HEK293T (cell line): Measurements from ENCODE around the gene GORAB.

Experiments
- CTCF ChIA-PET: fragments of 350-600 bp; formaldehyde crosslinking; extraction: SDS; loops from one replicate; lab custom pipeline; 2021; ENCODE audit warnings: antibody characterized with exemption, inconsistent platforms; lab: Yijun Ruan, JAX
- POLR2A ChIA-PET: fragments of 350-600 bp; formaldehyde crosslinking; extraction: SDS; loops from one replicate; lab custom pipeline; 2020; ENCODE audit warnings: antibody characterized with exemption, inconsistent platforms; lab: Yijun Ruan, JAX
- DNase-seq: peaks from one replicate; pipeline ENCODE4 v3.0.0; 2012; ENCODE audit warnings: mixed read lengths; ENCODE audit errors: extremely low spot score
- ARNT ChIP-seq: fragments of 450-650 bp; IDR thresholded peaks from 2 replicates; pipeline ENCODE4 v1.6.1; 2017; ENCODE audit warnings: mild to moderate bottlenecking
- BHLHE40 ChIP-seq: fragments of 450-650 bp; IDR thresholded peaks from 2 replicates; pipeline ENCODE4 v1.6.1; 2016; ENCODE audit warnings: mild to moderate bottlenecking, moderate library complexity, borderline replicate concordance
- CTBP1 ChIP-seq: fragments of 450-650 bp; IDR thresholded peaks from 2 replicates; pipeline ENCODE4 v1.6.1; 2016; ENCODE audit warnings: borderline replicate concordance
- ELF4 ChIP-seq: fragments of 450-650 bp; IDR thresholded peaks from 2 replicates; pipeline ENCODE4 v1.6.1; 2017; ENCODE audit warnings: antibody characterized with exemption
- FOXA1 ChIP-seq: fragments of 450-650 bp; IDR thresholded peaks from 2 replicates; pipeline ENCODE4 v1.6.1; 2016; ENCODE audit warnings: mild to moderate bottlenecking
- FOXK2 ChIP-seq: fragments of 450-650 bp; IDR thresholded peaks from 2 replicates; pipeline ENCODE4 v1.6.1; 2016; ENCODE audit warnings: mild to moderate bottlenecking
- FOXM1 ChIP-seq: fragments of 450-650 bp; IDR thresholded peaks from 2 replicates; pipeline ENCODE4 v1.6.1; 2017; ENCODE audit warnings: mild to moderate bottlenecking, borderline replicate concordance
- HDGF ChIP-seq: fragments of 450-650 bp; IDR thresholded peaks from 2 replicates; pipeline ENCODE4 v1.6.1; 2017; ENCODE audit warnings: antibody characterized with exemption, borderline replicate concordance
- L3MBTL2 ChIP-seq: fragments of 450-650 bp; conservative IDR thresholded peaks from 2 replicates; pipeline ENCODE4 v1.6.1; 2016; ENCODE audit warnings: mild to moderate bottlenecking
- LEF1 ChIP-seq: fragments of 450-650 bp; IDR thresholded peaks from 2 replicates; pipeline ENCODE4 v1.6.1; 2017; ENCODE audit warnings: mild to moderate bottlenecking, borderline replicate concordance
- NFRKB ChIP-seq: fragments of 450-650 bp; IDR thresholded peaks from 2 replicates; pipeline ENCODE4 v1.6.1; 2016; ENCODE audit warnings: mild to moderate bottlenecking, moderate library complexity
- SP1 ChIP-seq: fragments of 450-650 bp; IDR thresholded peaks from 2 replicates; pipeline ENCODE4 v1.6.1; 2017
- SUZ12 ChIP-seq: fragments of 450-650 bp; IDR thresholded peaks from 2 replicates; pipeline ENCODE4 v1.6.1; 2016; ENCODE audit warnings: mild to moderate bottlenecking
- TARDBP ChIP-seq: fragments of 450-650 bp; IDR thresholded peaks from 2 replicates; pipeline ENCODE4 v1.6.1; 2016
- ZNF384 ChIP-seq: fragments of 450-650 bp; IDR thresholded peaks from 2 replicates; pipeline ENCODE4 v1.6.1; 2016
- TF ChIP-seq, protein P1 (sequence below): fragments of 450-650 bp; IDR thresholded peaks from 2 replicates; pipeline ENCODE4 v1.6.1; 2016

GORAB gene

DNA sequence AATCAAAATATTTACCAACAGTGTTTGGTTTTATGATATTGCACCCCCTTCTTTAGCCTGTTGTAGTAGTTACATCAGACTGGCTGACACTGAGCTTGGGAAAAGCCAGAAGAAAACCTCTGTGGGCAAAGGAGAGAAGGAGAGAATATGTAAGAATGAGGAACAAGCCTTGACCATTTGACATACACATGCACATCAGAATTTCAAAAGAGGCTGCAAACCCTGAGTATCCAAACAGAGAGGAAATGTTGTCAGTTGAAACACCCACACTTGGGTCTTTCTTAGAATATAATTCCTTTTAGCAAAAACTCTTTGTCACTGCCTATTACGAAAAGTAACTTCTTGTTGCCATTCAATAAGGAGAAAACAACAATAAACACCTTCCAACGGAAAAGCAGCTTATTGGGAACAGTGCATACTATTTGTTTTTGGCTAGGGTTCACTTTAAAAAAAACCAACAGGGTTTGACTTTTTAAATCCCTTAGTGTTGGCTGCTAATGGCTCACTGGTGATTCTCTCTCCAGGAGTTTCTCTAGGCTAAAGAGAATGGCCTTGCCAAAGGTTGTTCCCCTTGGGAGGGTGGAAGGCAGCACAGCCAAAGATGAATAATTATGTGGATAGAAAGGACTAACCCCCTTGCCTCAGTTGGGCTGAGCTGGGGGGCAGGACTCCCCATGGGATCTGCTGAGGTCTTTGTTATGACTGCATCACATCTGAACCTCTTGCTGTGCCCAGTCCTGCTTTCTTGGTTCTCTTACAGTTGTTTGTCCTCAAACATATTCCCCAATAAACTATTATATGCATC, 48.9 kb downstream of the GORAB start:
- ChIA-PET POLR2A (no interaction called here), CTCF (interaction anchor here (0.5 kb wide), 1 partner anchor 602 kb away, joined by 4 read pairs; no protein-coding TSS in a partner anchor)
- DNase-seq, result no peak
- TF ChIP-seq FOXM1, result no peak
- TF ChIP-seq SP1, result no peak
- no peak for TF ChIP-seq LEF1
- no peak for TF ChIP-seq FOXA1
- no peak for TF ChIP-seq ELF4
- TF ChIP-seq, protein P1, sequence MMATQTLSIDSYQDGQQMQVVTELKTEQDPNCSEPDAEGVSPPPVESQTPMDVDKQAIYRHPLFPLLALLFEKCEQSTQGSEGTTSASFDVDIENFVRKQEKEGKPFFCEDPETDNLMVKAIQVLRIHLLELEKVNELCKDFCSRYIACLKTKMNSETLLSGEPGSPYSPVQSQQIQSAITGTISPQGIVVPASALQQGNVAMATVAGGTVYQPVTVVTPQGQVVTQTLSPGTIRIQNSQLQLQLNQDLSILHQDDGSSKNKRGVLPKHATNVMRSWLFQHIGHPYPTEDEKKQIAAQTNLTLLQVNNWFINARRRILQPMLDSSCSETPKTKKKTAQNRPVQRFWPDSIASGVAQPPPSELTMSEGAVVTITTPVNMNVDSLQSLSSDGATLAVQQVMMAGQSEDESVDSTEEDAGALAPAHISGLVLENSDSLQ, result no peak
- TF ChIP-seq BHLHE40, result no peak
- TF ChIP-seq ARNT, result no peak
- TF ChIP-seq SUZ12, result no peak
- TF ChIP-seq TARDBP, result no peak
- TF ChIP-seq NFRKB, result no peak
- no peak for TF ChIP-seq CTBP1
- TF ChIP-seq FOXK2, result no peak
- TF ChIP-seq HDGF, result no peak

DNA sequence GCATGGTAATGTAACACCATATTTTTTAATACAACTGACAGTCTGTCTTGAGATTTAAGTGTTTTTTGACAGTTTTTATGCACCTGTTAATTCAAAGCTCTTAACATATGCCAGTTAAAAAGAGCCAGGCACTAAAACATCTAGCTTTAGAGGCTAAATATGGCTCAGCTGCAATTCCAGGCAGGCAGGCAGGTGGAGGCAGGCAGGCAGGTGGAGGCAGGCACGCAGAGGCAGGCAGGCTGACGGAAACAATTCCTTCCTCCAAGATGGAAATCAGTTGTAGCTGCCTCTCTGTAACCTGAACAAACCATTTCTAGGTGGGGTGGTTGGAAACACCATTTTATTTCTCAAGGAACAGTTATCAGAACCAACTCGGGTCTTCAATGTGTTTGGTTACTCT, 51.2 kb downstream of the GORAB start:
- CTCF ChIA-PET, result no interaction called here

DNA sequence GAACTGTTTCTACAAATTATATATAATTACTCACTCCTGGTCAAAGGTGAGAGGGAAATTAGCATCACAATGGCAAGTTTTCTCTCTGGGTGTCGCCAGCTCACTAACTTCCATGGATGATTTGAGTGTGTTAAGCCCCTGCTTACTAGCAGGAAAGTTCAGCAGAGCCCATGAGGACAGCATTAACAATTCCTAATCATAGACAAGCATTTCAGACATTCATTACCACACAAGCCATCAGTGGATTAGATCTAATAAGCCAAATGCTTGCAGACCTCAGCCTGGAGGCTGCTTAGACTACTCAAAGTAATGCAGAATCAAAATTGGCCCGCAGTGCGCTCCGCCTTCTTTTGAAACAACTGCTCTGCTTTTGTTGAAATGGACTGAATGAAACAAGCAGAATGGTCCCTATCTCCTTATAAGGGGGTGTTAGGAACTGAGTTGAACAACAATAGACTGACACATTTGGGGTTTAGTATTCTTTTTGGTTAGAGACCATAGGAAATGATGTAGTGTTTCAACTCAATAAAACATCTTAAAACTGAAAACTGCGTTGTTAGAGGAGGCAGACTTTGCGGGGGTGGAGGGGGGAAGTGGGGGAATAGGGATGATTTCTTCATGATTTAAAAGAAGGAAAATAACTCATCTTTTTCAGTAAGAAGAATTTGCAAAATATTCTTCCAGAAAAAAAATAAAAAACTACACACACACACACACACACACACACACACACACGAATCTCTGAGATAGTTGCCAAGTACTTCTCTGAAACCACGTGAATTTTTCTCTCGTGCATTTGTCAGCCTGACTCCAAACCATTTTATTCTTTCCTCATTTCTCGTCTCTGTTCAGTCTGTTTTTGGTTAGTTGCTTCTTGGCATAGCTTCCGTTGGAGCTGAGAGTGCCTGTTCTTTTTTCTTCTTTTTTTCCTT, 54.6 kb downstream of the GORAB start:
- no peak for DNase-seq
- POLR2A ChIA-PET, result no interaction called here
- CTCF ChIA-PET, result no interaction called here
- no peak for TF ChIP-seq ELF4
- TF ChIP-seq NFRKB, result no peak
- TF ChIP-seq BHLHE40, result no peak
- TF ChIP-seq SUZ12, result no peak
- TF ChIP-seq L3MBTL2, result no peak
- TF ChIP-seq SP1, result no peak
- TF ChIP-seq, protein P1, result no peak
- TF ChIP-seq FOXA1, result no peak
- no peak for TF ChIP-seq TARDBP
- no peak for TF ChIP-seq CTBP1
- TF ChIP-seq ARNT, result no peak
- TF ChIP-seq HDGF, result no peak
- TF ChIP-seq FOXK2, result no peak

More for the DNA sequence above, 51.2 kb downstream of the GORAB start:
- no peak for DNase-seq
- no peak for TF ChIP-seq HDGF
- no peak for TF ChIP-seq ARNT
- no peak for TF ChIP-seq ELF4
- TF ChIP-seq SUZ12, result no peak
- TF ChIP-seq, protein P1, result no peak
- no peak for TF ChIP-seq TARDBP
- POLR2A ChIA-PET, result no interaction called here

DNA sequence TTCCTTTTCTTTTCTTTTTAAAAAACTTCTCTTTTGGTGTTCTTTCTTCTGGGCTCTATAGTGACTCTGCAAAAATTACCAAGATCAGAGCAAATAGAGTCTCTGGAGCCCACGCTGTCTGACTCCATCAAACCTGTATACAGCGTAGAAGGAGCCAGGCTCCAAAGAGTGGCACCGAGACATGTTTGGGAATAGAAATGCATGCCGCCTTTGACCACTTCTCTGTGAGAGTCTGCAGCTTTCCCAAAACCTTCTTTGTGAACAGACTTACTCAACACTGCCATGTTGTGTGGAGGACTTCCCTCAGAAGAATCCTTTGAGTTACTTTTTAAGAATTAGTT, 55.3 kb downstream of the GORAB start:
- CTCF ChIA-PET, result no interaction called here
- no peak for DNase-seq
- POLR2A ChIA-PET, result no interaction called here
- no peak for TF ChIP-seq CTBP1
- TF ChIP-seq FOXK2, result no peak
- TF ChIP-seq NFRKB, result no peak
- TF ChIP-seq FOXA1, result no peak
- no peak for TF ChIP-seq ELF4
- no peak for TF ChIP-seq TARDBP
- TF ChIP-seq ZNF384, result no peak
- no peak for TF ChIP-seq SP1
- TF ChIP-seq, protein P1, result no peak
- TF ChIP-seq ARNT, result no peak
- no peak for TF ChIP-seq L3MBTL2
- TF ChIP-seq BHLHE40, result no peak
- no peak for TF ChIP-seq LEF1

DNA sequence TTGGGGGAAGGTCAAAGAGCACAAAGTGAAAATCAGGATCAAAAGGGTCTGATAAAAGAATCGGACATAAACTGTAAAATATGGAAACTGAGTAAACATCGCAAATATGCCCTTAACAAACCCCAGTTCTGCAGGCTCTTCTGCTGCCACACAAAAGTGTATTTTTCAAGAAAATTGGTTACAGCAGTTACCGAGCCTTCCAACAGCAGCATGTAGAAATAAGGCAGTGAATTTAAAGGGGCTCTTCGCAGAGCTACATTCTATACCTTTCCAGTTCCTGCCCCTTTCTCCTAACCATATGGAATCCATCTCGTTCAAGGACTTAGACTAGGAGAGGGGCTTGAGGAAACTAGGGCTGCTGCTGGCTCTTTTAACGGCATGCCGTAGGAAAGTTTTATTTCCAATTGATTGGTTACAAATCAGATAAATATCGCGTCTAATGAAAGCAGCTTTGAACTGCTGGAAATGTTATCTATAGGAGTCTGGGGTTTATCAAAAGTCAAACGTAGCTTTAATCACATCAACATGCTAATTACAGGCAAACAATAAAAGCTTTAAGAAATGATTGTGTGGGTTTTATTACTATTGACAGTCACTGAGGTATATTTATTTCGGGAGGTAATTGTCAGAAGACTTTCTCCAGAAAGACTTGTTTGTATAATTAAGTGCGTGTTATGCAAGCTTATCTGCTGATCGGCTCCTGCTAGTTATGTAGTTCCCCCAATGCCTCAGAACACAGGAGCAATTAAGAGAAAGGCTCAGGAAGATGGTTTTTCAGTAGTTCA, 59.1 kb downstream of the GORAB start:
- no peak for TF ChIP-seq NFRKB
- TF ChIP-seq TARDBP, result no peak
- no peak for TF ChIP-seq FOXK2
- TF ChIP-seq CTBP1, result no peak
- no peak for TF ChIP-seq FOXM1
- TF ChIP-seq, protein P1, result peak; percentile 23; the same call in 1 of the 2 replicates
- ChIA-PET CTCF (interaction anchor here (0.6 to 1.1 kb wide), 2 partner anchors 98 to 796 kb away, joined by 3 read pairs; a partner anchor contains a TSS), POLR2A (no interaction called here)
- peak; percentile 26 for DNase-seq
